AG08395 (cell line): ENCODE data around the gene CHST13.

Experiments used
- DNase-seq: peaks from one replicate; pipeline ENCODE4 v3.0.0; 2012; ENCODE audit warnings: mixed read lengths, low spot score

CHST13 gene

GRCh38 chr3:126540951-126541627, 17.1 kb downstream of the CHST13 start:
- DNase-seq: no peak

DNA sequence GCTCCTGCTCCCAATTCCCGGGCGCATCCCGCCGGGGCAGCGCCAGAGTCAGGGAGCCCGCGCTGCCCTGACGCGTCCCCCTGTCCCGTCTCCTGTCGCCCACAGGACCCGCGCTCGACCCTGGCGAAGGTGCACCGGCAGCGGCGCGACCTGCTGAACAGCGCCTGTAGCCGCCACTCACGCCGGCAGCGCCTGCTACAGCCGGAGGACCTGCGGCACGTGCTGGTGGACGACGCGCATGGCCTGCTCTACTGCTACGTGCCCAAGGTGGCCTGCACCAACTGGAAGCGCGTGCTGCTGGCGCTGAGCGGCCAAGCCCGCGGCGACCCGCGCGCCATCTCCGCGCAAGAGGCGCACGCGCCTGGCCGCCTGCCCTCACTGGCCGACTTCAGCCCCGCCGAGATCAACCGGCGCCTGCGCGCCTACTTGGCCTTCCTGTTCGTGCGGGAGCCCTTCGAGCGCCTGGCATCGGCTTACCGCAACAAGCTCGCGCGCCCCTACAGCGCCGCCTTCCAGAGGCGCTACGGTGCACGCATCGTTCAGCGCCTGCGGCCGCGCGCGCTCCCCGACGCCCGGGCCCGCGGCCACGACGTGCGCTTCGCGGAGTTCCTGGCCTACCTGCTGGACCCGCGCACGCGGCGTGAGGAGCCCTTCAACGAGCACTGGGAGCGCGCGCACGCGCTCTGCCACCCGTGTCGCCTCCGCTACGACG, 17.8 kb downstream of the CHST13 start:
- DNase-seq: no peak

GRCh38 chr3:126542340-126543241, 18.6 kb downstream of the CHST13 start:
- DNase-seq: no peak

DNA sequence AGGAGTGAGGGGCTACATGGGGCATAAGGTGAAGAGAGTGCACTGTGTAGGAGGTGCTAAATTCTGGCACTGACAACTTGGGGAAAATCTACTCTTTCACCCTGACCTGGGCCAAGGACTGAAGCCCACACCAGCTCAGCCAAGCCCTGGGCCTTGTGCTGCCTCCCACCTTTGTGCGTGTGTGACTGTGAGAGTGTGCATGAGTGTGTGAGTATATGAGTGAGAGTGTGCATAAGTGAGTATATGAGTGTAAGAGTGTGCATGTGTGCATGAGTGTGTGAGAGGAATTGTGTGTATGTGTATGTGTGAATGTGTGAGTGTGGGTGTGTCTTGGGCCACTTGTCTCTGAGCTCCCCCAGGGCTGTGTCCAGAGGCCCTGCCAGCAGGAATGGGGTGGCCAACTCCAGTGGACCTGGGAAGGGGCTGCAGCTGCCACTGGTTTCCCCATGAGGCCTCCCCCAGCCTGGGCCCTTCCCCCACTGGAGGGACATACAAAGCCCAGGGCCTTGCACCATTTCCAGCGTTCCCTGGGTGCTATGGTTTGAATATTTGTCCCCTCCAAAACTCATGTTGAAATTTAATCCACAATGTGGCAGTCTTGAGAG, 19.6 kb downstream of the CHST13 start:
- DNase-seq: no peak

- DNase-seq: no peak
Measured at GRCh38 chr3:126544596-126545281, 20.8 kb downstream of the CHST13 start.

- no peak for DNase-seq
Measured at GRCh38 chr3:126545544-126545943, 21.6 kb downstream of the CHST13 start.

DNA sequence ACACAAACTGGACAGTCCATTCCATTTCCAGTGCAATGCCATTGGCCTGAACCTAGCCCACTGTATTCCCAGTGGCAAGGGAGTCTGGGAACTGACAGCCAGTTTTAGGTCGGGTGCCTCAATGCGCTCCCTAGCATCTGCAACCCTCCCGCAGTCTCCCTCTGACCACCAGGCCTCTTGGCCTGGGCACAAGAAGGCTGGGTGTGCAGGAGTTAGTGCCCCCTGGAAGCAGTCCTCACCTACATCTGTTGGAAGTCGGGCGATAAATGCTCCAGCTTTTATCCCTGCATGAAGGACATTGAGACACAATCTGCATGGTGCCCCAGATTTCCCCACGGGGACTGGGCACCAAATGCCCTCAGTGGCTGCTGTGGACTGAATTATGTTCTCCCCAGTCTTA, 22.1 kb downstream of the CHST13 start:
- no peak for DNase-seq

DNA sequence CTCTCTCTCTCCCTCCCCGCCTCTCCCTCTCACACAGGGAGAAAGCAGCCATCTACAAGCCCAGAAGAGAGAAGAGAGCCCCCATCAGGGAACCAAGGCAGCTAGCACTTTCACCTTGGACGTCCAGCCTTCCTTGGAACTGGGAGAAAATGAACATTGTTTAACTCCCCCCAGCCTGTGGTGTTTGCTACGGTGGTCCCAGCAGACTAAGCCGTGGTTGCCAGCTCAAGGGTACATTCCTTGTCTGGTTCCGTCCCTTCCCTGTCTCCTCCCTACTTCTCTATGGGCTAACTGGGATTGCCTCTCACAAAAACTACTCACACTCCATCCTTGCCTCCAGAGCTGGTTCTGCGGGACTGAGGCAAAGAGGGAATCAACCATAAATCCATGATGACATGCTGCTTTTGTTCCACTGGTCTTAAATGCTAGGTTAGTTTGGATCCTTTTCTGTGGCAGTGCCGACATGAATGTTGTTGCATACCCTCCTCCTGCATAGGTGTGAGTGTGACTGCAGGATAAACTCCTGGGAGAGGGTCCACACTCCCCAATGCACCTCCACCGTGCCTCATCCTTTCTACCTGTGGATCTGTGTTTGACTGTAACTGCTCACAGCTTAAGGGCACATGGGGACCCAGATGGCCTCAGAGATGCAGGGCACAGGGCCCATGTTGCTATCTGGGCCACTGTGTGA, 22.7 kb downstream of the CHST13 start:
- no peak for DNase-seq

DNA sequence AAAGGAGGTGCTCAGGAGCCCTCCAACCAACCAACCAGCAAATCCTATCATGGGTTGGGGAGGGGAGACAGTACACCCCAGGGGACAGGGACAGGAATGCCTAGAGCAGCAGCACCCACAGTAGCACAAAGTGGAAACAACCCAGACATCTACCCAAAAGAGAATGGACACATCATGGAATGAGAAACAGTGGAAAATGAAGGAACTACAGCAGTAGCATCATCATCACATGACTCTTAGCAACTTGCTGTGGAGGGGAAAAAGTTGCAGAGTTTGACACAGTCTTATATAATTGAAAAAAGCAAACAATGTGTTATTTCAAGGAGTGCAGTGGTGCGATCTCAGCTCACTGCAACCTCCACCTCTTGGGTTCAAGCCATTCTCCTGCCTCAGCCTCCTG, 23.8 kb downstream of the CHST13 start:
- DNase-seq: no peak

- no peak for DNase-seq
Measured at GRCh38 chr3:126548556-126549466, 24.9 kb downstream of the CHST13 start.

DNA sequence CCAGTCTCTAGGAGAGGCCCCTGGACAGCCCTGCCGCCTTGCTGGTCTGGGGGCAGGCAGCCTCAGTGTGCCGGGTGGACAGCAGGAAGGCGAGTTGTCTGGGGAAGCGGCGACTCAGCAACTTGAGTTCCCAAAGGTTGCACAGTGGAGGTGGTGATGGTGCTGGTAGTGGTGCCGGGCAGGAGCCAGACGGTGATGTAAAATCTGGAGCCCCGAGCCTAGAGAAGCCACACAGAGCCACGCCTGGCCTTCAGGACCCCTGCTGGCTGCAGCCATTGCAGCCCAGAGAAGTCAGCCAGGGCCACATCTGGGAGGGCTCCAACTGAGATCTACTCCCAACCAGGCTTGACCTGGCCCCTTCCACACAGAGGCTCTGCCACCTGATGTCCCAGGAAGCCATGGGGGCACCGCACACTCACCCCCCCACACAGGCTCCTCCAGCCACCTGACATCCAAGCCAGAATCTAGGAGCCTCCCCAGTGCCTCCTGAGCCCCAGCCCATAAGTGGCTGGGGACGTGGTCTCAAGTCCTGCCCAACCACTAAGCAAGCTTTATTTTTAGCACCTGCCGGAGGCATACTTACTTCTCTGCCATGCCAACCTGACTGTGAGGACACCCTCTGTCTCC, 26.0 kb downstream of the CHST13 start:
- DNase-seq: no peak

DNA sequence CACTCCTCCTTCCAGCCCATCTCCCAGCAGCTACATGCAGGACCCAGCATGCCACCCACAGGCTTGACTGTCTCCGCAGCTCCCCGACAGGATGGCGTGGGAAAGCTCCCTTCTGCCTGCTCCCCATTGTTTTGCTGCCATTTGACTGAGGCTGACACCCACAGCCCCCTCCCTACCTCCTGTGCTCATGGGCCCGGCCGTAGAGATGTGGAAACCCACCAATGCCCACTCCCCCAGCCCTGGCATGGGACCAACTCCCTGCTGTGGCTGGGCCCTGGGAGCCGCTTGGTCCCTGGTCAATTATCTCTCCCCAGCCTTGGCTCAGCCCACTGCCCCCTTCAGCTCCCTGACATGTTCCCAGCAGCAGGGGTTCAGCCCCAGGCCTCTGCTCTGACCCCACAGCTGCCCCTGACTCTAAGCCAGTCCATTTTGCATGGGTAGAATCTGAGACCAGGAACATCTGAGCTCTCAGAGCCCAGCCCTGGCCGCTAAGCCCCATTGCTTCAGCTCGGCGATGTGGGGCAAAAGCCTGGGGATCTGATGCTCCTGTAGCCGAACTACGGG, 26.6 kb downstream of the CHST13 start:
- DNase-seq: no peak

DNA sequence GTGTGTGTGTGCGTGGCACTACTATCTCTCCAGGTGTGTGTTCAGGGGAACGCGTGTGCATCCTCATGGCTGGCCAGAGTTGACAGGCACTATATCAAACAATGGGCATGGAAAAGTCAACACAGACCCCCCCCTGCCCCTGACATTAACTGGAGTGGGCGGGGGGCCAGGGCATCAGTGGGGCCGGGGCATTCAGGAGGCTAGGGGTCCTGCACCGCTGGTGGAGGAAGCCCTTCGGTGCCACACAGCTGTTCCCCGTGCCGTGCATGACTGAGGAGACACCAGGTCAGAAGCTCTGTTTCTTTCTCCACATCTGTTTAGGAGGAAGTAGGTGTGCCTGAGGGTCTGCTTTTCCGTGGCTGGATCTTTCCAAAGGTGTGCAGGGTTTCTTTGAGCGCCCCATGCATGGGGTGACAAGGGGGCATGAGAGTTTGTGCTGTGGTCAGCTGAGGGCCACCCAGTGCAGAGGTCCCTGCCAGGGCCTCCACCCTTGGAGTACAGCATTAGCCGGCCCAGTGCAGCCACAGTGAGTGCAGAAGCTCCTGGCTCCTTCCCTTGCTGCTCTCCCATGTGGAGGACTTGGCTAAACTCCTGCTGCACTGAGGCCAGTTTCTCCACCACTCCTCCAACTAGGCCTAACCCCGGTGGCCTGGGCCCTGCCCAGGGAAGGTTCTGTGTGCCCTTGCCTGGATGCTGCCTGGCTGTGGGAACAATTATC, 27.3 kb downstream of the CHST13 start:
- no peak for DNase-seq

DNA sequence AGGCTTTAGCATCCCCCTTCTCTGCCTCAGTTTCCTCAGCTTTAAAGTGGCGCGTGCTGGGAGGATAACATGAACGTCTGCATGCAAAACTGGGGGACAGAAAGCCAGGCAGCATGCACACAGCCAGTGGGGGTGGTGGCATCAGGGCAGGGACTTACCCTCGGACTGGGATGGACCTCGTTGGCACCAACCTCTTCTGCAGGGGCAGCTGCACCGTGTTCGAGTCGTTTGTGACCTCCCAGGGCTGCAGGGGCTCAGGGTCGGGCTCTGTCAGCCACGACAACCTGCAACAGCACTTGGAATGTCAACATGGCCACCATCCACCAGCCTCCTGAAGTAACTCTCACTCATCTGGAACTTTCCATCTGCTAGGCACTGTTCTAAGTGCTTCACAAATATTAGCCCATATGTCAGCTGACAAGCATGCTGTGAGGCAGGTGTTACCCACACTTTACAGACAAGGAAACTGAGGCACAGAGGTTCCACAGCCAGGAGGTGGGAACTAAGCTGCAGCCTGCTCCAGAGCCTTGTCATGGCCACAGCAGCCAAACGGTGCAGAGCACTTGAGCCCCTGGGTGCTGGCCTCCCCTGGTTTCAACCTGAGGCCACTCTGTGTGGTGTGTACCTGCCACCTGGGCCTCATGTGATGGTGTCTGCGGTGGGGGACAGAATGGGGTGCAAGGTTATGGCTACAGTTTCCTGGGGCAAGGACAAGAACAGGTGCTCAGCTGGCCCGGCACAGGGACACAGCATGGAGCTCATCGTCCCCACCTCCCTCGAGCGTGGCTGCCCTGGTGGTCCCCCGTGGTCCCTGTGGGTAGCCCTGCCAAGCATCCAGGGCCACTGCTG, 28.1 kb downstream of the CHST13 start:
- no peak for DNase-seq

GRCh38 chr3:126552688-126553283, 28.8 kb downstream of the CHST13 start:
- DNase-seq: no peak

DNA sequence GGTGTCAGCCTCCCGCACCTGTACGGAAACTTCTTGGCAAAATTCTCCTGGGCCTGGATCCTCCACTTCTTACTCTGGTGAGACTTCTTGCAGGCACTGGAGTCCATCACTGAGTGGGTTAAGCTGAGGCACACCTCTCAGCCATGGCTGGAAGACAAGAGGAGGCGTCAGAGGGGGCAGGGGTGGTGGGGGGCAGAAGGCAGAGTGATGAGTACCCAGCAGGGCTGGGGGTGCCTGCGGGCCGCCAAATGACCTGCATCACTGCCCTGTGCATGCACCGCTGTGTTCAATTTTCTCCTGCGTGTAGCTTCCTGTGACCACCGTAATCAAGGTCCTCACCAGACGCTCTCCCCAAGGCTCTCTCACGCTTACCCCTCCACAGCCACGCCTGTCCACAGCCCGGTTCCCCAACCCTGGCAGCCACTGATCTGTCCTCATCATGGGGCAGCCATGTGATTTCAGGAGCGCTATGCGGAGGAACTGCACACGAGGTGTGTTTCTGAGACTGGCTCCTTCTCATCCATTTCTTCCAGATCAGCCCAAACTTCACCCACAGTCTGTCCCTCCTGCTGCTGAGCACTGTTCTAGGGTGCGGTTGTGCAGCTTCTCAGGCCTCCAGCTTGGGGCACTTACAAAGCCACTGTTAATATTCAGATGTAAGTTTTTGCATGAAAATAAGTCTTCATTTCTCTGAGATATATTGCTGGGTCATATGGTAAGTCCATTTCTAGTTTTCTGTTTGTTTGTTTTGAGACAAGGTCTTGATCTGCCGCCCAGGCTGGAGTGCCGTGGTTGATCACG, 29.5 kb downstream of the CHST13 start:
- DNase-seq: no peak
